ENCODE measurements around the gene GOLGA6L2. TPM values are rescaled to one million over a fixed set of nuclear protein-coding genes. Genes with fewer than 3 reads are reported as not detected.
"Not testable (repeated sequence)": the region's sequence is repeated elsewhere in the genome, so short reads cannot be mapped to it uniquely, and the experiment has no call there.

GOLGA6L2 gene
- total RNA-seq, 1 experiment from 2014 or later: not detected

- no peak for DNase-seq (ENCODE audit: low spot score)
These were observed 22.7 kb downstream of the GOLGA6L2 start for GRCh38 chr15:23424111-23424904.

- no peak for DNase-seq (ENCODE audit: low spot score)
These were observed 23.9 kb downstream of the GOLGA6L2 start for GRCh38 chr15:23422946-23423708.

- DNase-seq (ENCODE audit: low spot score): no peak
These were observed 24.7 kb downstream of the GOLGA6L2 start for GRCh38 chr15:23422099-23422945.

- DNase-seq (ENCODE audit: low spot score): no peak
These were observed 26.1 kb downstream of the GOLGA6L2 start for GRCh38 chr15:23420806-23421575.

- DNase-seq (ENCODE audit: low spot score): no peak
These were observed 30.4 kb downstream of the GOLGA6L2 start for GRCh38 chr15:23416349-23417276.

- DNase-seq (ENCODE audit: low spot score): not testable (repeated sequence)
These were observed 31.2 kb downstream of the GOLGA6L2 start for GRCh38 chr15:23415866-23416265.

- no peak for DNase-seq (ENCODE audit: low spot score)
These were observed 31.6 kb downstream of the GOLGA6L2 start for GRCh38 chr15:23415321-23415865.

GRCh38 chr15:23412881-23413600, 34.0 kb downstream of the GOLGA6L2 start:
- DNase-seq (ENCODE audit: low spot score): not testable (repeated sequence)

GRCh38 chr15:23411841-23412240, 35.2 kb downstream of the GOLGA6L2 start:
- DNase-seq (ENCODE audit: low spot score): no peak

- no peak for DNase-seq (ENCODE audit: low spot score)
These were observed 43.5 kb downstream of the GOLGA6L2 start for GRCh38 chr15:23403550-23403949.

- no peak for DNase-seq (ENCODE audit: low spot score)
These were observed 44.5 kb downstream of the GOLGA6L2 start for GRCh38 chr15:23402544-23402943.

- DNase-seq (ENCODE audit: low spot score): no peak
These were observed 44.9 kb downstream of the GOLGA6L2 start for GRCh38 chr15:23402140-23402539.

GRCh38 chr15:23401627-23402026, 45.4 kb downstream of the GOLGA6L2 start:
- no peak for DNase-seq (ENCODE audit: low spot score)

- not testable (repeated sequence) for DNase-seq (ENCODE audit: low spot score)
These were observed 47.8 kb downstream of the GOLGA6L2 start for GRCh38 chr15:23399207-23399606.

- DNase-seq (ENCODE audit: low spot score): not testable (repeated sequence)
These were observed 48.7 kb downstream of the GOLGA6L2 start for GRCh38 chr15:23398357-23398756.

GRCh38 chr15:23397779-23398178, 49.3 kb downstream of the GOLGA6L2 start:
- no peak for DNase-seq (ENCODE audit: low spot score)

- no peak for DNase-seq (ENCODE audit: low spot score)
These were observed 51.2 kb downstream of the GOLGA6L2 start for GRCh38 chr15:23395832-23396231.

- no peak for DNase-seq (ENCODE audit: low spot score)
These were observed 51.9 kb downstream of the GOLGA6L2 start for GRCh38 chr15:23395030-23395692.

All from HT-29 (cell line).